LHCN-M2 (cell line): ENCODE results near the gene FAM131A. TPM values are rescaled to one million over a fixed set of nuclear protein-coding genes. Genes with fewer than 3 reads are reported as not detected.
"Not testable (repeated sequence)": the region's sequence is repeated elsewhere in the genome, so short reads cannot be mapped to it uniquely, and the experiment has no call there.

ENCODE experiments used
- DNase-seq: peaks from one replicate; pipeline ENCODE4 v3.0.0-alpha.2; 2012; ENCODE audit warnings: low read depth
- total RNA-seq: library from RNA; depleted of rRNA; stranded (reverse); fragments of >200 nt; gene quantifications from 2 replicates; pipeline ENCODE4 v1.2.3, GENCODE V29; 2014

FAM131A gene
- total RNA-seq, 1 experiment from 2014 or later: 7.1 TPM

- no peak for DNase-seq
Observed at GRCh38 chr3:184338511-184338945, 1.1 kb downstream of the FAM131A start.

- DNase-seq: no peak
Observed at GRCh38 chr3:184339001-184339400, 1.6 kb downstream of the FAM131A start.

GRCh38 chr3:184339451-184340135, 2.2 kb downstream of the FAM131A start:
- DNase-seq: not testable (repeated sequence)

GRCh38 chr3:184341925-184342324, 4.5 kb downstream of the FAM131A start:
- DNase-seq: no peak

GRCh38 chr3:184343200-184343876, 5.9 kb downstream of the FAM131A start:
- no peak for DNase-seq

GRCh38 chr3:184344579-184345316, 7.3 kb downstream of the FAM131A start:
- DNase-seq: no peak

- DNase-seq: peak; percentile 57
Observed at GRCh38 chr3:184345317-184346144, 8.1 kb downstream of the FAM131A start.

GRCh38 chr3:184346480-184347190, 9.2 kb downstream of the FAM131A start:
- DNase-seq: no peak

GRCh38 chr3:184347321-184348056, 10.1 kb downstream of the FAM131A start:
- DNase-seq: no peak

- DNase-seq: no peak
Observed at GRCh38 chr3:184348057-184348382, 10.6 kb downstream of the FAM131A start.

- DNase-seq: no peak
Observed at GRCh38 chr3:184349563-184350470, 12.4 kb downstream of the FAM131A start.

- no peak for DNase-seq
Observed at GRCh38 chr3:184350618-184351017, 13.2 kb downstream of the FAM131A start.

GRCh38 chr3:184351511-184352148, 14.2 kb downstream of the FAM131A start:
- no peak for DNase-seq

- no peak for DNase-seq
Observed at GRCh38 chr3:184352149-184352785, 14.9 kb downstream of the FAM131A start.

- DNase-seq: no peak
Observed at GRCh38 chr3:184352897-184353545, 15.6 kb downstream of the FAM131A start.

GRCh38 chr3:184353546-184353941, 16.1 kb downstream of the FAM131A start:
- no peak for DNase-seq

- no peak for DNase-seq
Observed at GRCh38 chr3:184354121-184354728, 16.8 kb downstream of the FAM131A start.
